ENCODE data around the gene MSH2.

Gene MSH2

GRCh38 chr2:47510745-47511144 is 107.8 kb downstream of the MSH2 start:
- no peak for DNase-seq (ENCODE audit: low spot score)
- TF ChIP-seq CTCF (IDR thresholded peaks at IDR 0.05; ENCODE audit: extremely low read depth, missing control alignments), result no peak

- no peak for TF ChIP-seq CTCF (IDR thresholded peaks at IDR 0.05; ENCODE audit: extremely low read depth, missing control alignments)
- DNase-seq (ENCODE audit: low spot score), result no peak
These were observed 109.7 kb downstream of the MSH2 start for GRCh38 chr2:47512581-47513083.

GRCh38 chr2:47513981-47514520 is 111.1 kb downstream of the MSH2 start:
- no peak for DNase-seq (ENCODE audit: low spot score)
- TF ChIP-seq CTCF (IDR thresholded peaks at IDR 0.05; ENCODE audit: extremely low read depth, missing control alignments), result no peak

GRCh38 chr2:47516360-47517104 is 113.6 kb downstream of the MSH2 start:
- DNase-seq (ENCODE audit: low spot score), result no peak
- TF ChIP-seq CTCF (IDR thresholded peaks at IDR 0.05; ENCODE audit: extremely low read depth, missing control alignments), result no peak

GRCh38 chr2:47518497-47519146 is 115.7 kb downstream of the MSH2 start:
- no peak for TF ChIP-seq CTCF (IDR thresholded peaks at IDR 0.05; ENCODE audit: extremely low read depth, missing control alignments)
- DNase-seq (ENCODE audit: low spot score), result no peak

- TF ChIP-seq CTCF (IDR thresholded peaks at IDR 0.05; ENCODE audit: extremely low read depth, missing control alignments), result no peak
- no peak for DNase-seq (ENCODE audit: low spot score)
These were observed 116.2 kb downstream of the MSH2 start for GRCh38 chr2:47519147-47519537.
